Trophoblast cell (in vitro differentiated cells and primary cell): Measurements from ENCODE around the gene STON2.
"Not testable (repeated sequence)": the region's sequence is repeated elsewhere in the genome, so short reads cannot be mapped to it uniquely, and the experiment has no call there.

Source experiments
- DNase-seq, 2 donors: peaks; one replicate each; pipeline ENCODE4 v3.0.0-alpha.2; 2016
- H2AFZ ChIP-seq: 2 replicates; pipeline ENCODE4 v1.6.1; 2013; ENCODE audit warnings: low read length, moderate library complexity, mild to moderate bottlenecking; ENCODE audit not compliant: insufficient read depth, poor library complexity
- H2AK5ac ChIP-seq: 2 replicates; pipeline ENCODE4 v1.6.1; 2013; ENCODE audit warnings: mild to moderate bottlenecking, low read length
- H2BK120ac ChIP-seq: 2 replicates; pipeline ENCODE4 v1.6.1; 2013; ENCODE audit warnings: low read length, mild to moderate bottlenecking, moderate library complexity; ENCODE audit not compliant: insufficient read depth, poor library complexity
- H2BK12ac ChIP-seq: 2 replicates; pipeline ENCODE4 v1.6.1; 2013; ENCODE audit warnings: mild to moderate bottlenecking, low read length, moderate library complexity
- H2BK5ac ChIP-seq: 2 replicates; pipeline ENCODE4 v1.6.1; 2013; ENCODE audit warnings: low read length, low read depth, moderate library complexity, mild to moderate bottlenecking; ENCODE audit not compliant: poor library complexity
- H3K14ac ChIP-seq: 2 replicates; pipeline ENCODE4 v1.6.1; 2013; ENCODE audit warnings: mild to moderate bottlenecking, low read length
- H3K18ac ChIP-seq: 2 replicates; pipeline ENCODE4 v1.6.1; 2013; ENCODE audit warnings: mild to moderate bottlenecking, low read length
- H3K23ac ChIP-seq: 2 replicates; pipeline ENCODE4 v1.6.1; 2013; ENCODE audit warnings: low read length
- H3K27ac ChIP-seq: 2 replicates; pipeline ENCODE4 v1.5.1; 2013; ENCODE audit warnings: low read depth, mild to moderate bottlenecking, inconsistent platforms, low read length, moderate library complexity
- H3K27me3 ChIP-seq: 2 replicates; pipeline ENCODE4 v1.6.1; 2013; ENCODE audit warnings: inconsistent platforms, mild to moderate bottlenecking, low read length, moderate library complexity; ENCODE audit not compliant: insufficient read depth
- H3K36me3 ChIP-seq, 2 experiments: 1 replicate in 1 of 2; 2 replicates in 1 of 2; pipeline ENCODE4 v1.6.1; 2013; ENCODE audit warnings: low read length in 2 of 2, mild to moderate bottlenecking in 2 of 2, moderate library complexity in 1 of 2; ENCODE audit not compliant: insufficient read depth in 2 of 2, control insufficient read depth in 1 of 2
- H3K4ac ChIP-seq: 2 replicates; pipeline ENCODE4 v1.6.1; 2013; ENCODE audit warnings: low read depth, mild to moderate bottlenecking, low read length, moderate library complexity
- H3K4me1 ChIP-seq, 2 experiments: 1 replicate in 1 of 2; 2 replicates in 1 of 2; pipeline ENCODE4 v1.6.1; 2013; ENCODE audit warnings: low read length in 2 of 2, mild to moderate bottlenecking in 2 of 2, moderate library complexity in 1 of 2; ENCODE audit not compliant: insufficient read depth in 2 of 2, control insufficient read depth in 1 of 2
- H3K4me2 ChIP-seq: 2 replicates; pipeline ENCODE4 v1.6.1; 2013; ENCODE audit warnings: inconsistent platforms, mild to moderate bottlenecking, low read length, moderate library complexity
- H3K4me3 ChIP-seq: 2 replicates; pipeline ENCODE4 v1.5.1; 2013; ENCODE audit warnings: mild to moderate bottlenecking, low read depth, low read length, inconsistent platforms
- H3K79me1 ChIP-seq: one replicate; pipeline ENCODE4 v1.6.1; 2013; ENCODE audit warnings: low read length
- H3K79me2 ChIP-seq: 2 replicates; pipeline ENCODE4 v1.6.1; 2013; ENCODE audit warnings: low read length, mild to moderate bottlenecking; ENCODE audit not compliant: control insufficient read depth, insufficient read depth, poor library complexity
- H3K9ac ChIP-seq: 2 replicates; pipeline ENCODE4 v1.6.1; 2013; ENCODE audit warnings: mild to moderate bottlenecking, low read length
- H3K9me3 ChIP-seq: 2 replicates; pipeline ENCODE4 v1.6.1; 2013; ENCODE audit warnings: low read depth, mild to moderate bottlenecking, control low read depth, inconsistent platforms, low read length; ENCODE audit not compliant: insufficient read depth
- H4K12ac ChIP-seq: 2 replicates; pipeline ENCODE4 v1.6.1; 2013; ENCODE audit warnings: low read depth, mild to moderate bottlenecking, low read length, moderate library complexity
- H4K8ac ChIP-seq: 2 replicates; pipeline ENCODE4 v1.6.1; 2013; ENCODE audit warnings: low read depth, mild to moderate bottlenecking, low read length, moderate library complexity
- H4K91ac ChIP-seq: one replicate; pipeline ENCODE4 v1.6.1; 2013; ENCODE audit warnings: low read depth, mild to moderate bottlenecking, low read length, moderate library complexity
- WGBS: extraction: QIAGEN DNeasy Blood & Tissue Kit; methylation state at CpG from one replicate; pipeline ENCODE4 v1.1.7; 2013; ENCODE audit warnings: missing lambda C conversion rate; ENCODE audit not compliant: insufficient read length, insufficient coverage; ENCODE audit errors: extremely low coverage; 5-methylcytosine and 5-hydroxymethylcytosine counted together

The STON2 gene

GRCh38 chr14:81245771-81246170 is 154.4 kb downstream of the STON2 start:
- no peak for DNase-seq
- Histone ChIP-seq H2BK5ac (no peak overlapping the region), H3K79me1 (no peaks in the 10 kb centered on the region)

GRCh38 chr14:81244431-81244830 is 155.7 kb downstream of the STON2 start:
- not testable (repeated sequence) for H3K79me1 ChIP-seq, H3K27ac ChIP-seq, H3K4me1 ChIP-seq, H3K4ac ChIP-seq, H3K9me3 ChIP-seq, H4K91ac ChIP-seq, H3K79me2 ChIP-seq, H2BK120ac ChIP-seq, H2AFZ ChIP-seq, H3K18ac ChIP-seq, H3K9ac ChIP-seq, H2BK5ac ChIP-seq, H3K36me3 ChIP-seq, H3K4me2 ChIP-seq, H3K23ac ChIP-seq, H4K8ac ChIP-seq, H3K4me3 ChIP-seq, H3K27me3 ChIP-seq, H4K12ac ChIP-seq, DNase-seq, H3K14ac ChIP-seq, H2BK12ac ChIP-seq, H2AK5ac ChIP-seq
- WGBS, result no CpG with 5 or more reads among the region's 28 CpGs

More at GRCh38 chr14:81245771-81246170, 154.4 kb downstream of the STON2 start:
- Histone ChIP-seq H2BK12ac (no peak overlapping the region), H3K9ac (no peak overlapping the region), H3K4me3 (no peak overlapping the region), H3K4ac (no peak overlapping the region), H3K79me2 (no peaks in the 10 kb centered on the region), H3K14ac (no peak overlapping the region), H3K23ac (no peak overlapping the region), H2BK120ac (no peak overlapping the region), H4K91ac (no peak overlapping the region), H3K9me3 (peaks cover 3% of the 10 kb centered on the region), H4K12ac (no peak overlapping the region), H3K27me3 (no peaks in the 10 kb centered on the region), H3K4me1 (peaks cover 4 to 7% of the 10 kb centered on the region in 2 experiments), H3K4me2 (no peak overlapping the region), H3K18ac (no peak overlapping the region), H3K27ac (no peak overlapping the region), H3K36me3 (no peaks in the 10 kb centered on the region), H2AK5ac (no peak overlapping the region), H2AFZ (no peak overlapping the region), H4K8ac (no peak overlapping the region)
- no CpG with 5 or more reads among the region's 1 CpG for WGBS

GRCh38 chr14:81243499-81243898 is 156.6 kb downstream of the STON2 start:
- no peaks in the 10 kb centered on the region for H3K27me3 ChIP-seq
- no peaks in the 10 kb centered on the region for H3K79me2 ChIP-seq
- H4K91ac ChIP-seq, result no peak overlapping the region
- no peak overlapping the region for H4K8ac ChIP-seq
- H3K18ac ChIP-seq, result no peak overlapping the region
- no peak overlapping the region for H4K12ac ChIP-seq
- H2BK5ac ChIP-seq, result no peak overlapping the region
- no peak overlapping the region for H3K4me2 ChIP-seq
- no peak overlapping the region for H3K4ac ChIP-seq
- no peak overlapping the region for H3K27ac ChIP-seq
- H3K36me3 ChIP-seq, result no peaks in the 10 kb centered on the region
- H2AFZ ChIP-seq, result no peak overlapping the region
- WGBS, result 100% methylated on average over 2 of the region's 2 CpGs
- H3K9me3 ChIP-seq, result peaks cover 3% of the 10 kb centered on the region
- H3K9ac ChIP-seq, result no peak overlapping the region
- no peaks in the 10 kb centered on the region for H3K79me1 ChIP-seq
- H3K4me3 ChIP-seq, result no peak overlapping the region
- H2BK120ac ChIP-seq, result no peak overlapping the region
- peaks cover 4 to 7% of the 10 kb centered on the region in 2 experiments for H3K4me1 ChIP-seq
- no peak overlapping the region for H3K14ac ChIP-seq
- no peak for DNase-seq
- H2AK5ac ChIP-seq, result no peak overlapping the region
- H2BK12ac ChIP-seq, result no peak overlapping the region
- no peak overlapping the region for H3K23ac ChIP-seq

- not testable (repeated sequence) for H2BK5ac ChIP-seq
- WGBS, result no CpG with 5 or more reads among the region's 2 CpGs
Observed at GRCh38 chr14:81236849-81237248, 163.3 kb downstream of the STON2 start.

More at GRCh38 chr14:81236849-81237248, 163.3 kb downstream of the STON2 start:
- not testable (repeated sequence) for DNase-seq, H3K4me1 ChIP-seq, H4K91ac ChIP-seq, H3K79me1 ChIP-seq, H3K4me2 ChIP-seq, H3K23ac ChIP-seq, H3K27me3 ChIP-seq, H3K18ac ChIP-seq, H3K9ac ChIP-seq, H4K12ac ChIP-seq, H3K27ac ChIP-seq, H3K4ac ChIP-seq, H2AFZ ChIP-seq, H3K4me3 ChIP-seq, H2BK120ac ChIP-seq, H4K8ac ChIP-seq, H3K79me2 ChIP-seq, H3K36me3 ChIP-seq, H3K9me3 ChIP-seq, H2BK12ac ChIP-seq, H2AK5ac ChIP-seq, H3K14ac ChIP-seq
